ENCODE measurements around the gene CA12.

GRCh38 chr15:63357731-63358130 is 23.9 kb downstream of the CA12 start:
- TF ChIP-seq CTCF (conservative IDR thresholded peaks at IDR 0.05; ENCODE audit: low read depth, low read length) (no peak), EZH2 (IDR thresholded peaks at IDR 0.05; ENCODE audit: low read length, unreplicated experiment) (no peak), EZH2phosphoT487 (IDR thresholded peaks at IDR 0.05; ENCODE audit: borderline replicate concordance, low read length) (no peak)

Measured in PC-3 (cell line).